Spleen (tissue), 7 donors: ENCODE results near the gene PCYT2.

ENCODE experiments used
- POLR2A ChIP-seq, 3 donors: fragments of 450-650 bp; IDR thresholded peaks; one replicate each; pipeline ENCODE4 v1.5.1; 2017; ENCODE audit warnings: antibody characterized with exemption in 3 of 3, mild to moderate bottlenecking in 1 of 3
- TF ChIP-seq, protein P1 (sequence below), 11 experiments: fragments of 200-600 bp in 7 of 11; fragments of 450-650 bp in 4 of 11; sonication (generic) in 4 of 11; IDR thresholded peaks in 8 of 11; conservative IDR thresholded peaks in 3 of 11; 1 replicate in 7 of 11; 2 replicates in 4 of 11; pipeline versions ENCODE4 v1.4.0 to v1.8.0; 2016 to 2021; ENCODE audit warnings: antibody characterized with exemption in 11 of 11, inconsistent platforms in 4 of 11, mild to moderate bottlenecking in 1 of 11
- donor health status: DM: no; HTN: no; CAD: no; lungs with moderate emphysema.
- donor health status: DM: no; HTN: no; CAD: no.
- donor health status: DM: no; HTN: no; CAD: no.

GRCh38 chr17:81918832-81919545 lies 7.8 kb upstream of the PCYT2 start:
- TF ChIP-seq POLR2A (IDR thresholded peaks at IDR 0.05): no peak
- TF ChIP-seq, protein P1, sequence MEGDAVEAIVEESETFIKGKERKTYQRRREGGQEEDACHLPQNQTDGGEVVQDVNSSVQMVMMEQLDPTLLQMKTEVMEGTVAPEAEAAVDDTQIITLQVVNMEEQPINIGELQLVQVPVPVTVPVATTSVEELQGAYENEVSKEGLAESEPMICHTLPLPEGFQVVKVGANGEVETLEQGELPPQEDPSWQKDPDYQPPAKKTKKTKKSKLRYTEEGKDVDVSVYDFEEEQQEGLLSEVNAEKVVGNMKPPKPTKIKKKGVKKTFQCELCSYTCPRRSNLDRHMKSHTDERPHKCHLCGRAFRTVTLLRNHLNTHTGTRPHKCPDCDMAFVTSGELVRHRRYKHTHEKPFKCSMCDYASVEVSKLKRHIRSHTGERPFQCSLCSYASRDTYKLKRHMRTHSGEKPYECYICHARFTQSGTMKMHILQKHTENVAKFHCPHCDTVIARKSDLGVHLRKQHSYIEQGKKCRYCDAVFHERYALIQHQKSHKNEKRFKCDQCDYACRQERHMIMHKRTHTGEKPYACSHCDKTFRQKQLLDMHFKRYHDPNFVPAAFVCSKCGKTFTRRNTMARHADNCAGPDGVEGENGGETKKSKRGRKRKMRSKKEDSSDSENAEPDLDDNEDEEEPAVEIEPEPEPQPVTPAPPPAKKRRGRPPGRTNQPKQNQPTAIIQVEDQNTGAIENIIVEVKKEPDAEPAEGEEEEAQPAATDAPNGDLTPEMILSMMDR (IDR thresholded peaks at IDR 0.05 in 8 of 11, conservative IDR thresholded peaks at IDR 0.05 in 3 of 11): no peak
